Activated CD4-positive, alpha-beta memory T cell treated with anti-CD3 and anti-CD28 coated beads for 36 hours (primary cell): ENCODE measurements around the gene ZSCAN32. TPM values are rescaled to one million over a fixed set of nuclear protein-coding genes. Genes with fewer than 3 reads are reported as not detected.

Experiments used
- CTCF ChIA-PET: fragments of 350-600 bp; sonication (Branson Sonifier 250); formaldehyde crosslinking; loops from one replicate; lab custom pipeline; 2021; ENCODE audit warnings: antibody characterized with exemption, inconsistent platforms; lab: Charles Lee
- POLR2A ChIA-PET: fragments of 350-600 bp; sonication (Branson Sonifier 250); formaldehyde crosslinking; loops from one replicate; lab custom pipeline; 2021; ENCODE audit warnings: antibody characterized with exemption; lab: Charles Lee
- DNase-seq: peaks from one replicate; pipeline ENCODE4 v3.0.0-alpha.2; 2020
- H3K27ac Mint-ChIP-seq: one replicate; pipeline ENCODE4 v1.8.0; 2021; ENCODE audit warnings: mixed read lengths
- H3K27me3 Mint-ChIP-seq: one replicate; pipeline ENCODE4 v1.8.0; 2021; ENCODE audit warnings: mixed read lengths
- H3K36me3 Mint-ChIP-seq: one replicate; pipeline ENCODE4 v1.8.0; 2021; ENCODE audit warnings: mixed read lengths
- H3K4me1 Mint-ChIP-seq: one replicate; pipeline ENCODE4 v1.8.0; 2021; ENCODE audit warnings: low read depth, mixed read lengths
- H3K4me3 Mint-ChIP-seq: one replicate; pipeline ENCODE4 v1.8.0; 2021; ENCODE audit warnings: mild to moderate bottlenecking, mixed read lengths
- H3K9me3 Mint-ChIP-seq: one replicate; pipeline ENCODE4 v1.8.0; 2021; ENCODE audit warnings: mixed read lengths
- intact Hi-C: fragments of 100-400 bp; cut with micrococcal nuclease; formaldehyde crosslinking; loops from one replicate; pipeline ENCODE4 v1.15.1; 2023
- total RNA-seq, 2 experiments: library from RNA; stranded (reverse); gene quantifications; one replicate each; pipeline ENCODE4 v1.2.3, GENCODE V29; 2021

ZSCAN32 gene
- total RNA-seq, 2 experiments from 2014 or later: 10.9 to 11.9 TPM

GRCh38 chr16:3355589-3355988 lies 45.2 kb downstream of the ZSCAN32 start, which contains the start of gene OR2C1:
TSS of gene OR2C1 (plus strand) at chr16:3355889. CDS start at chr16:3355941, 52 bp downstream.
- ChIA-PET CTCF (no interaction called here), POLR2A (no interaction called here)
- Mint-ChIP-seq H3K27me3 (peaks cover 2% of the 10 kb centered on the region), H3K4me1 (peaks cover 4% of the 10 kb centered on the region), H3K36me3 (no peaks in the 10 kb centered on the region), H3K9me3 (no peaks in the 10 kb centered on the region), H3K4me3 (no peak within 1 kb of the TSS), H3K27ac (no peak within 1 kb of the TSS)
- intact Hi-C loops: no loop called here
- DNase-seq: no peak

GRCh38 chr16:3349175-3349574 lies 51.6 kb downstream of the ZSCAN32 start:
- Mint-ChIP-seq H3K9me3 (no peaks in the 10 kb centered on the region), H3K36me3 (no peaks in the 10 kb centered on the region), H3K4me1 (peaks cover 1% of the 10 kb centered on the region), H3K27me3 (no peaks in the 10 kb centered on the region), H3K27ac (no peak overlapping the region), H3K4me3 (no peak overlapping the region)
- DNase-seq: no peak
- ChIA-PET POLR2A (no interaction called here), CTCF (no interaction called here)
- intact Hi-C loops: no loop called here

- intact Hi-C loops: no loop called here
- no peaks in the 10 kb centered on the region for H3K36me3 Mint-ChIP-seq
- no peaks in the 10 kb centered on the region for H3K27me3 Mint-ChIP-seq
- no peak overlapping the region for H3K27ac Mint-ChIP-seq
- CTCF ChIA-PET: no interaction called here
- DNase-seq: no peak
- no peaks in the 10 kb centered on the region for H3K9me3 Mint-ChIP-seq
- no peaks in the 10 kb centered on the region for H3K4me1 Mint-ChIP-seq
- H3K4me3 Mint-ChIP-seq: no peak overlapping the region
- POLR2A ChIA-PET: no interaction called here
These were observed 52.1 kb downstream of the ZSCAN32 start for GRCh38 chr16:3348547-3349167.

GRCh38 chr16:3347586-3347985 lies 53.2 kb downstream of the ZSCAN32 start:
- no peak overlapping the region for H3K27ac Mint-ChIP-seq
- H3K27me3 Mint-ChIP-seq: no peaks in the 10 kb centered on the region
- no peak for DNase-seq
- no peaks in the 10 kb centered on the region for H3K9me3 Mint-ChIP-seq
- ChIA-PET CTCF (no interaction called here), POLR2A (no interaction called here)
- no peaks in the 10 kb centered on the region for H3K36me3 Mint-ChIP-seq
- intact Hi-C loops: no loop called here
- no peaks in the 10 kb centered on the region for H3K4me1 Mint-ChIP-seq
- no peak overlapping the region for H3K4me3 Mint-ChIP-seq

- H3K4me1 Mint-ChIP-seq: no peaks in the 10 kb centered on the region
- H3K27ac Mint-ChIP-seq: no peak overlapping the region
- ChIA-PET CTCF (no interaction called here), POLR2A (no interaction called here)
- H3K4me3 Mint-ChIP-seq: no peak overlapping the region
- intact Hi-C loops: no loop called here
- no peaks in the 10 kb centered on the region for H3K36me3 Mint-ChIP-seq
- DNase-seq: no peak
- no peaks in the 10 kb centered on the region for H3K9me3 Mint-ChIP-seq
- no peaks in the 10 kb centered on the region for H3K27me3 Mint-ChIP-seq
These were observed 54.8 kb downstream of the ZSCAN32 start for GRCh38 chr16:3346041-3346440.

Other genes starting within 250 kb of the ZSCAN32 start
- gene OR1F1, start 212.8 kb downstream of the ZSCAN32 start, total RNA-seq: not detected
- 10 to 100 TPM; 10.6 to 11.5 TPM for gene ZNF200, start 165.8 kb downstream of the ZSCAN32 start, total RNA-seq
- under 1 TPM; 0.07 to 0.17 TPM for gene MEFV, start 144.4 kb downstream of the ZSCAN32 start, total RNA-seq
- 10 to 100 TPM; 13.2 to 13.5 TPM for gene ZNF263, start 117.5 kb downstream of the ZSCAN32 start, total RNA-seq
- 1 to 10 TPM; 3.3 to 3.4 TPM for gene TIGD7, start 95.6 kb downstream of the ZSCAN32 start, total RNA-seq
- gene ZNF75A, start 95.5 kb downstream of the ZSCAN32 start, total RNA-seq: 10 to 100 TPM; 19.3 to 20.0 TPM
- not detected for gene OR2C1, start 45.1 kb downstream of the ZSCAN32 start, total RNA-seq
- gene ZNF174, start 211 bp upstream of the ZSCAN32 start, total RNA-seq: 1 to 10 TPM; 6.0 to 7.3 TPM
- gene ZNF597, start 42.5 kb upstream of the ZSCAN32 start, total RNA-seq: 1 to 10 TPM; 1.6 to 2.1 TPM
- gene NAA60, start 42.7 kb upstream of the ZSCAN32 start, total RNA-seq: 10 to 100 TPM; 26.9 to 34.1 TPM
- not detected for gene C16orf90, start 94.5 kb upstream of the ZSCAN32 start, total RNA-seq
- gene CLUAP1, start 100.0 kb upstream of the ZSCAN32 start, total RNA-seq: 10 to 100 TPM; 17.6 to 21.0 TPM
- gene NLRC3, start 176.4 kb upstream of the ZSCAN32 start, total RNA-seq: 10 to 100 TPM; 25.9 to 28.4 TPM
- gene SLX4, start 210.6 kb upstream of the ZSCAN32 start, total RNA-seq: 10 to 100 TPM; 13.4 to 15.3 TPM